ENCODE results near the gene S100A6.
"Not testable (repeated sequence)": the region's sequence is repeated elsewhere in the genome, so short reads cannot be mapped to it uniquely, and the experiment has no call there.

S100A6 gene

DNA sequence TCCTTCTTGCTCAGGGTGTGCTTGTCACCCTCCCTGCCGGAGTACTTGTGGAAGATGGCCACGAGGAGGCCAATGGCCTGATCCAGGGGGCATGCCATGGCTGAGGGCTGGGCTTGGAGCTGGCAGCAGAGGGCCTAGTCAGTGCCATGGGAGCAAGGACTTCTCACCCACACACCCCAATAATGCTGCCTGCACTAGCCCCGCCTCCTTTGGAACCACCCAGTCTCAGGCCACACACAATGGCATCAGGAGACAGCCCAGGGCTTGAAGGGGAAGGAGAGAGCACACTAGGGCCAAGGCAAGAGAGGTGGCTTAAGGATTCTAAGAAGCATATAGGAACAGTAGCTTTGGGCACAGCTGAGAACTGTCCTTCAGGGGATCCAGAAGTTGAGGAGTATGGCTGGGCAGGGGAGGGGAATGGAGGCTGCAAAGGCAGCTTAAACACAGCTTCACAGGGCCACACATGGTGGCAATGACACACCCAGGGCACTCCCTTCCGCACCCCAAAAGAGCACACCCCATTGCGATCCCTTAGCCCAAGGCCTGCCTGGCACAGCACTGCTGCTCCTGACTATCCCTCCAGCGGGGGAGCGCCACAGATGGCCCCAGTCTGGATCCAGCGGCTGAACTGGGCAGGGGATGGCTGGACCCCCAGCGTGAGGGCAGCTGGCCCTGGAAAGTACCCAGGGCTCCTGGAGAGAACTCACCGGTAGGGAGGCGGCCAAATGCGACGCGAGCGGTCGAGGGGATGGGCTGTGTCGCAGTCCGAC, at the start of gene S100A6:
Gene S100A6 (minus strand): TSS at position 750 of the 770 bp plus-strand sequence. CDS start 652 bp downstream, at position 98.
- no peak for DNase-seq (ENCODE audit: low spot score)

GRCh38 chr1:153585006-153585405, 49.2 kb upstream of the S100A6 start:
- no peak for DNase-seq (ENCODE audit: low spot score)

- no peak for DNase-seq (ENCODE audit: low spot score)
These were observed 48.2 kb upstream of the S100A6 start for GRCh38 chr1:153583976-153584375.

DNA sequence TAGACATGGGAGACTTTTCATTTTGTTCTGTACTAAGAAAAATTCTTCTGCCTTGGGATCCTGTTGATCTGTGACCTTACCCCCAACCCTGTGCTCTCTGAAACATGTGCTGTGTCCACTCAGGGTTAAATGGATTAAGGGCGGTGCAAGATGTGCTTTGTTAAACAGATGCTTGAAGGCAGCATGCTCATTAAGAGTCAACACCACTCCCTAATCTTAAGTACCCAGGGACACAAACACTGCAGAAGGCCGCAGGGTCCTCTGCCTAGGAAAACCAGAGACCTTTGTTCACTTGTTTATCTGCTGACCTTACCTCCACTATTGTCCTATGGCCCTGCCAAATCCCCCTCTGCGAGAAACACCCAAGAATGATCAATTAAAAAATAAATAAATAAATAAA, 47.7 kb upstream of the S100A6 start:
- DNase-seq (ENCODE audit: low spot score) = not testable (repeated sequence)

- DNase-seq (ENCODE audit: low spot score) = not testable (repeated sequence)
These were observed 47.0 kb upstream of the S100A6 start for GRCh38 chr1:153582836-153583235.

GRCh38 chr1:153578936-153579335, 43.1 kb upstream of the S100A6 start:
- DNase-seq (ENCODE audit: low spot score) = no peak

DNA sequence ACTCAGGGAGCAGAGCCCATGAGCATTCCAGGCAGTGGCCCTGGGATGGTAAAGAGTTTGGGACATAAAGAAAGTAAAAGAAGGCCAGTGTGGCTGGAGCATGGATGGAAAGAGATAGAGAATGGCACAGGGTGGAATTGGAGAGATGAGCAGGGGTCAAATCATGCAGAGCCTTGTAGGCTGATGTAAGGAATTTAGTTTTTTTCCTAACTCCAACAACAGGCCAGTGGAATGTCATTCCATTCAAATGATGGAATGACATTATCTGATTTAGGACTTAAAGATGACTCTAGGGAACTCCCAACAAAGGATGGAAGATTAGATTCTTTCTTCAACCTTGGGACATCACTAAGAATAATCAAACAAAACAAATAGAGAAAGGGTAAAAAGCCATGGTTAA, 42.7 kb upstream of the S100A6 start:
- DNase-seq (ENCODE audit: low spot score) = no peak

- DNase-seq (ENCODE audit: low spot score) = no peak
These were observed 41.8 kb upstream of the S100A6 start for GRCh38 chr1:153577624-153578051.

- no peak for DNase-seq (ENCODE audit: low spot score)
These were observed 41.3 kb upstream of the S100A6 start for GRCh38 chr1:153577138-153577537.

GRCh38 chr1:153575497-153575896, 39.7 kb upstream of the S100A6 start:
- not testable (repeated sequence) for DNase-seq (ENCODE audit: low spot score)

DNA sequence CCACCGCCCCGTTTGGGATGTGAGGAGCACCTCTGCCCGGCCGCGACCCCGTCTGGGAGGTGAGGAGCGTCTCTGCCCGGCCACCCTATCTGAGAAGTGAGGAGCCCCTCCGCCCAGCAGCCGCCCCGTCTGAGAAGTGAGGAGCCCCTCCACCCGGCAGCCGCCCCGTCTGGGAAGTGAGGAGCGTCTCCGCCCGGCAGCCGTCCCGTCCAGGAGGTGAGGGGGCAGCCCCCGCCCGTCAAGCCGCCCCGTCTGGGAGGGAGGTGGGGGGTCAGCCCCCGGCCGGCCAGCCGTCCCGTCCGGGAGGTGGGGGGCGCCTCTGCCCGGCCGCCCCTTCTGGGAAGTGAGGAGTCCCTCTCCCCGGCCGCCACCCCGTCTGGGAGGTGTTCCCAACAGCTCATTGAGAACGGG, 39.3 kb upstream of the S100A6 start:
- DNase-seq (ENCODE audit: low spot score) = not testable (repeated sequence)

DNA sequence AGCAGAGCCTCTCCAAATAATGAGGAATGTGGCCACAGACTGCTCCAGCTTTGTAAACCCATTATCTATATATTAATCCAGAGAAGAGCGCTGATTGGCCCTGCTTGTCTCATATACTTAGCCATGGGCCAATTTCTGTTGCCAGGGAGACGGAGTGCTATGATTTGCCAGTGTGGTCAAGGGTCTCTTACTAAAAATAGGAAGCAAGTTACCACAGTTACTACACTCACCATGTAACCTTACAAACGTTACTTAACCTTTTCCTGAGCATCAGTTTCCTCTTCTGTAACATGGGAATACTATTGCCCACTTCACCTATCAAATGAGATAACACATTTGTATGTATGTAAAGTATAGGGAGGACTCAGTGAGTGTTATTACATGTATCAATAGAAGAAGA, 37.6 kb upstream of the S100A6 start:
- no peak for DNase-seq (ENCODE audit: low spot score)

- peak; percentile 89 for DNase-seq (ENCODE audit: low spot score)
These were observed 36.8 kb upstream of the S100A6 start for GRCh38 chr1:153572569-153573015.

- no peak for DNase-seq (ENCODE audit: low spot score)
These were observed 35.9 kb upstream of the S100A6 start for GRCh38 chr1:153571706-153572105.

- DNase-seq (ENCODE audit: low spot score) = no peak
These were observed 35.1 kb upstream of the S100A6 start for GRCh38 chr1:153570874-153571273.

DNA sequence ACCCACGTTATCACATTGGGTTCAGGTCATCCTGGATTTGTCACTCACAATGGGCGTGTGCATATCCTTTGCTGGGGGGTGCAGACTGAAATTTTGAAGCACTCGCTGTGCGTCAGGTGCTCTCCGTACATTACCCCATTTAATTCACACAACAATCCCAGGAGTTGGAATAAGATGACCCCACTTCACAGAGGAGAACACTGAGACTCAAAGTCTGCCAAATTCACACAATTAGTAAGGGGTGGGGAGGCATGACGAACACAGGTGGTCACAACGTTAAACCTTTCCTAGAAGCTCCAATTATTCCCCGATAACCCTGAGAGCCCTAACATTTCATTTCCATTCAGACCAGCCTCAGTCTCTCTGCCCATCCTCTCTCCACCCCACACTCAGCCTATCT, 33.7 kb upstream of the S100A6 start:
- no peak for DNase-seq (ENCODE audit: low spot score)

DNA sequence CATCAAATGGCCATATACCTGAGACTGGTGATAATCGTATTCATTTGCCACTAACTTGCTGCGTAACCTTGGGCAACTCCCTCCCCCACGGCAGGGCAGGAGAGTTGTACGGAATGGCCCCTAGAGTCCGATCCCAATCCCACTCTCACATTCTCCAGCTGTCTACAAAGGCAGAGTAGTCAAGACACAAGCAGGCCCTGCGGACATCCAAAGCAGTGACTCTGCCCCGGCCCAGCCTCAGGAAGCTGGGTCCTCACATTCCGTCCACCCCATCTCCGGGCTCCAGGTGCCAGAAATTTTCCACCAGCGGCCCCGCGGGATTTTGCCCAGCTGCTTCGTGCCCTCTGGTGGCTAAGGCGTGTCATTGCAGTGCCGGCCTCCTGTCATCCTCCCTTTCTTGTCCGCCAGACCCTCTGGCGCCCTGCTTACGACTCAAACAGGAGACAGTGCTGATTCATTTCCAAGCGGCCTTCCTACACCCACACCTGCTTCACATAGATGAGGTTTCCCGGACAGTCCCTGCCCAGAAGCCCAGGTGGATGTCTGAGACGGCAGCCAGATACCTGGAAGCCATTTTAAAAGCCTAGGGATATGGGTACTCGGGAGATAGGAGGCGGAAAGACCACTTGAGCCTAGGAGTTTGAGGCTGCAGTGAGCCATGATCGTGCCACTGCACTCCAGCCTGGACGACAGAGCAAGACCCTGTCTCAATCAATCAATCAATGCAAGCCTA, 32.7 kb upstream of the S100A6 start:
- DNase-seq (ENCODE audit: low spot score) = peak; percentile 91

DNA sequence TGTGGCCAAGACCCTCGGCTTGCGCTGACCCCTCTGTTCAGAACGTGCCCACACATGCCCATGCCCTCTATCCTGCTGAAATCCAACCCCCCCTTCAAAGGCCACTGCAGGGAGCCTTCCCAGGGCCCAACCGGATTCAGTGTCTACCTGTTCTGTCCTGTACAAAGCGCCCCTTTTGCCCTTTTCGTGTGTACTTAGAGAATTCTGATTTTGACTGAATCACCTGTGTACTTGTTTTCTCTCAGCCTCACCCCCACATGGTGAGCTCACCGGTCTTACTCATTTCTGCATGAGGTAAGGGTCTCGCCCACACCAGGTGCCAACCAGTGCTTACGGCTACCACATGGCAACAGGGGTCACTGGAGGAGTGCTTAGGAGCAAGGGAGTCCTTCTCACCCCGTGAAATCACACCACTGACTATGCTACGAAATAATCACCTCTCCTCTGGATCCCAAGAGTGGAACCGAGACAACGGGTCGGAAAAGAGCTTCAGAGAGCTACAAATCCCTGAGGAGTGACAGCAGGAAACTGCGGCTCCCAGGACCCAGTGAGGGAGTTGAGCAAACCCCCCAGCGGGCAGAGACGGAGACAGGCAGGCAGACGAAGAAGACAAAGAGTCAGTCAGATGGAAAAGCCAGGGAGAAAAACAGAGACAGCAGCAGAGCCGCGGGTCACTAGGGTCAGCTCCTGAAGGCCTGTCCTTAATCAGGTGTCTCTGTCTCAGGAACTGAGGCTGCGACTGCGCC, 32.0 kb upstream of the S100A6 start:
- DNase-seq (ENCODE audit: low spot score) = peak; percentile 35

- DNase-seq (ENCODE audit: low spot score) = peak; percentile 42
These were observed 30.9 kb upstream of the S100A6 start for GRCh38 chr1:153566414-153567371.

- DNase-seq (ENCODE audit: low spot score) = peak; percentile 61
These were observed 30.0 kb upstream of the S100A6 start, which contains the start of gene S100A2 for GRCh38 chr1:153565529-153566374. Gene S100A2, minus strand, starts transcription at chr1:153565844. Its CDS starts 1,967 bp downstream, at chr1:153563877.
